NCI-H1417 treated with DMSO at 0.1 percent for 48 hours (cell line): Measurements from ENCODE around the gene PWP2.
"Not testable (repeated sequence)": the region's sequence is repeated elsewhere in the genome, so short reads cannot be mapped to it uniquely, and the experiment has no call there.

ENCODE experiments used
- DNase-seq: peaks from one replicate; lab custom pipeline; 2025; lab: John Stamatoyannopoulos, UW

Gene PWP2

DNA sequence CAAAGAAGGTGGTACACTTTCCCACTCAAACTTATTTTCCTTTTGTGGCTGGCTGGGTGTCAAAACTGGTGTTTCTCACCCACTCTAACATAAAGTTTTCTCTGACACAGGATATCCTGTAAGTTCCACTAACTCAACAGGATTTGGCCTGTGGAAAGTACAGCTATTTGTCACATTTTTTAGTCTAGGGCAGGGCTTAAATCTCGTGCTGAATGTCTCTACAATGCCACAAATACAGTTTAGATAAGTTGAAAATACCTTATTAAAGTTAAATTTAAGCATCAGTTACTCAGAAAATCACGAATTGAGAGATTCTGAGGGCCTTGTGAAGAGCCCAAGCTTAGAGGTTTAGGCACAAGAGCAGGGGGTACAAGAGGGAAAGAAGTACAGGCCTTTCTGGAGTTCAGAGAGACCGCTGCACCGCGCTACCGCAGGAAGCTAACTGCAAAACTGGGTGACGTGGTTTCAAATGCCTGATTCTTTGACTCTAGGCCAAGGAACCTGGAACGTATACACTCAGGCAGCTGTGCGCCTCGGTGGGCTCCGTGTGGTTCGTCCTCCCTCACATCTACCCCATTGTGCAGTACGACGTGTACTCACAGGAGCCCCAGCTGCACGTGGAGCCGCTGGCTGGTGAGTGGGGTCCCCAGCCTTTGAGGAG is 23.4 kb upstream of the PWP2 start:
- DNase-seq, result no peak

DNA sequence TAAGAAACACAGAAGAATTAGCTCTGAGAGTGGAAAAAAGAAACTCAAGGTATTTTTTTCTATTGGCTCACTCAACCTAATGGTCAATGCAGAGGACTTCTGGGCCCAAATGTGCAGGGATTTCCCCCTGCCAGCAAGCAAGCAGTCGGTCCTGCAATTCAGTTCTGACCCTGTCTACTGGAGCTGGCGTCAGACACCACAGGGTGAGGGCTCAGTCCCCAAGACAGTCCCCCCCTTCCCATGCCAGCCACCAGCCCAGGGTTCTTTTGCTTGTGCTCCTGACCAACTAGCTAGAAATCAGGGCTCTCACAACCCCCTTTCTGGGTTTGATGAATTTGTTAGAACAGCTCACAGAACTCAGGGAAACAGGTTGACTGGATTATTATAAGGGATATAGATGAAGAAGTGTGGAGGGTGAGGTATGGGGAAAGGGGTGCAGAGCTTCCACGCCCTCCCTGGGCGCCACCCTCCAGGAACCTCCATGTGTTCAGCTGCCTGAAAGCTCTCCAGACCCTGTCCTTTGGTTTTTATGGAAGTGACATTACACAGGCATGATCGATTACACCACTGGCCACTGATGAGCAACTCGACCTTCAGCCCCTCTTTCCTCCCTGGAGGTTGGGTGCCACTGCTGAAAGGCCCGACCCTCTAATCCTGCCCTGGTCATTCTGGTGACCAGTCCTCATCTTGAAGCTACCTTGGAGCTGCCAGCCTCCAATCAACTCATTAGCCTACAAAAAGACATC is 22.5 kb upstream of the PWP2 start:
- no peak for DNase-seq

- DNase-seq, result no peak
Measured at GRCh38 chr21:44085491-44086321, 21.5 kb upstream of the PWP2 start.

GRCh38 chr21:44086636-44087425 is 20.4 kb upstream of the PWP2 start:
- DNase-seq, result no peak

- no peak for DNase-seq
Measured at GRCh38 chr21:44087426-44088400, 19.5 kb upstream of the PWP2 start.

- DNase-seq, result no peak
Measured at GRCh38 chr21:44088401-44088780, 18.8 kb upstream of the PWP2 start.

DNA sequence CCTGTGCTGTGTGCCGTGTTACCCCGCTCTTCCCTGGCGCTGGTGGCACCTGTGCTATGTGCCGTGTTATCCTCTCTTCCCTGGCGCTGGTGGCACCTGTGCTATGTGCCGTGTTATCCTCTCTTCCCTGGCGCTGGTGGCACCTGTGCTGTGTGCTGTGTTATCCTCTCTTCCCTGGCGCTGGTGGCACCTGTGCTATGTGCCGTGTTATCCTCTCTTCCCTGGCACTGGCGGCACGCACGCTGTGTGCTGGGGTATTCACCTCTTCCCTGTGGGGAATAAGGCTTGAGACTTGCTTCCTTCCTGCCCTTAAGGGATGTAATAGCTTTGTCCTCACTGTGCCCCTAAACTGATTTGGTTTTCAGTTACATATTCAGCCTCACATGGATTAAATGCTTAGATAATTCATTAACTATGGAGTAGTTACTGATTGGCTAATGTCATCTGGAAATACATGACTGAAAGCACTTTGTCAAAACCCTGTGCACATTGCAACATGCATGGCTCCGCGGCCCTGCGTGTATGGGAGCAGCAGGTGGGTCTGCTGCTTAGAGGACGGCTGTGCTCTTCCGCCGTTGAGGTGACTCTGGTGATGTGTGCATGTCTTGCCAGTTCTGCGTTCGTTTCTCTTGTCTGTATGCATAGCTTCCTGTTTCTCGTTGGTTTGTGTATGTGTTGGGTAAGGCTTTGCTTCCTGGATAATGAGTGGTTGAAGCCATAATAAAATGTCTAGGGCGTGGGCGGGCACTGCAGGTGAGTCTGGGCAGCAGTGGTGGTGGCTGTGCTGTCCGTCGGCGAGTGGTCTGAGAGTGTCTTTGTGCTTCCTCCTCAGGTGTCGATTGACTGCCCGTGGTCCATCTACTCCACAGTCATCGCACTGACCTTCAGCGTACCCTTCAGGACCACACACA is 17.9 kb upstream of the PWP2 start:
- no peak for DNase-seq

DNA sequence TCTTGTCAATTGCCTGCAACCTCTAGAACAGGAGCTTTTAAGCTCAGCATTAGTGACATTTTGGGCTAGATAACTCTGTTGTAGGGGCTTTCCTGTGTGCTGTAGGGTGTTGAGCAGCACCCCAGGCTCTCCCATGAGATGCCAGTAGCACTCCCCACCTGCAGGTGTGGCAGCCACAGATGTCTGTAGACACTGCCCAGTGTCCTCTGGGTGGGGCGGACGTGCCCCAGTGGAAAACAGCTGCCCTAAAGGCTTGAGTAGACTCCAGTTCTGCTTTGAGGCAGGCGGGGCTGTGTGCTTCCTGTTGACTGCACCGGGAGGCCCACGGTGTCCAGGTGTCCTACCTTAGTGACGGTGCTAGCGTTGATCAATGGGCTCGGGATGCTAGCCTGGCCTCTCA is 16.9 kb upstream of the PWP2 start:
- no peak for DNase-seq

DNA sequence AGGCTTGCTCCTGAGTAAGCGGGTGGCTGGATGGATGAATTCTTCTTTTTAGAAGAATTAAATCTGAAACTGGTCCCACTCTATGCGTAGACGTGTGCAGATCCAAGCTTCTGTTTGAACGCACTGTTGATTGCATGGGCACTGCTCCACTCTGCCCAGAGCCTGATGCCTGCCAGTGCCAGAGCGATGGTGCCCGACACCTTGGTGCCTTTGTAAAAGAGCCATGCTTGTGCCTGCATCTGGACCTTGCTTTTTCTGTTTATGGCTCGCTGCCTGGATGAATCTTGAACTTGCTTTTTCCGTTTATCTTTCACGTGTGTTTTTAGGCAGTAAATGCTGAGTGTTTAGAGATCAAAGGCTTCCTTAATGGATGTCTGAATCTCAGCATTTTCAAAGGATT is 15.0 kb upstream of the PWP2 start:
- no peak for DNase-seq

DNA sequence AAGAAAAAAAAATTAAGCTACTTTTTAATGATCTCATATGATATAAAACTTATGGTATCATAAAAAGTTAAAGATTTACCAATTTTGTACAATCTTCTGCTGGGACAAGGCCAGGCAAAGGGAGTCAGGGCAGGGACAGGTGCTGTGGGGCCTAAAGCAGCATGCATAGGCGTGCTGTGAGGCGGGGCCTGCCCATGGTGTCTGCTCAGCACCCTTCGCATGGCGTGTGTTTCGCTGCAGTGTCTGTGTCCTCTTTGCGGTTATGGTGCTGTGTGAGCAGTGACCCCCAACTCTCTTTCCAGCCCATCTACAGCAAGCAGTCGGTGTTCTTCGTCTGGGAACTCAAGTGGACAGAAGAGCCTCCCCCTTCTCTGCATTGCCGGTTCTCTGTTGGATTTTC is 13.4 kb upstream of the PWP2 start:
- no peak for DNase-seq

DNA sequence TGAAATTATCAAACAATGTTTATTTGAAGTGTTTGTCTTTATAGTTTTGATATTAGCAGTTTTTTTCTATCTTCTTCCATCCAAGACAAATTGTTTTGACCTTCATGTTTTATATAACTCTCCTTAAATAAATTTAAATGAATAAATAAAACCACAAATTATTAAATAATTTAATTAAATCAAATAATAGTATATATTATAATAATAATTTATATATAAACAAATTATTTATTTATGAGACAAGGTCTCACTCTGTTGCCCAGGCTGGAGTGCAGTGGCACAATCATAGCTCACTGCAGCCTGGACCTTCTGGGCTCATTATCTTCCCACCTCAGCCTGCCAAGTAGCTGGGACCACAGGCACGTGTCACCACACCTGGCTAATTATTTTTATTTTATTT is 12.4 kb upstream of the PWP2 start:
- no peak for DNase-seq

DNA sequence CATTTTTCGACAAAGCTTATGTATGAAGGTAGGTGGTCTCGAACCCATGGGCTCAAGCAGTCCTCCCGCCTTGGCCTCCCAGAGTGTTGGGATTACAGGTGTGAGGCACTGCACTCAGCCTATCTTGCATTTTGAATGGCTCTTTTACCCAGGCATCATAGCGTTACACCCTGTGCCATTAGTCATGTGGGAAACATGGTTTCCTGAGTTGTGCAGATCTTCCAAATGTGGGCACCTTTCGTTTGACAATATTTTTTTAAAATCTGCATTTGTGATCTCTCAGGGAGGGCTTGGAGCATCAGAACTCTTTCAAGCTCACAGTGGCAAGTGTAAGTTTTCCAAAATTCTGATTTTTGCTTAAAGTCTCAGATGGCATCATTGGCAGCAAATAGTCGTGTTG is 8.7 kb upstream of the PWP2 start:
- DNase-seq, result not testable (repeated sequence)

- DNase-seq, result not testable (repeated sequence)
Measured at GRCh38 chr21:44098964-44099363, 8.2 kb upstream of the PWP2 start.

DNA sequence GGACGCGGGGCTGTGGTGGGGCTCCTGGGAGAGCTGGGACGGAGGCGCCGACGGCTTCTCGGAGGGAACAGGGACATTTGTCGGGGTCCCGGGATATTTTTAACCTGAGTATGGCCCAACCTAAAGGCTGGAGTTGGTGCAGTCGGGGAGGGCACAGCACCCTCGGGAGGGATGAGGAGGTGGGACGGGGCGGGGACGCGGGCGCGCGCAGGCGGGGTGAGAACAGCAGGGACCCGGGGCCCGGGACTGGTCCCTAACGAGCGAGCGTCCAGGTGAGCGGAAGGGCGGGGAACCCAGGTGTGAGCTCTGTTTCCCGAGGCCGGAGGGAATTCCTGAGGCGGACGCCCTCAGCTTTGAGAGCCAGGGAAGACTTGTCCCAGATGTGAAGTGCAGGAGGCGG is 390 bp downstream of the PWP2 start:
- not testable (repeated sequence) for DNase-seq

DNA sequence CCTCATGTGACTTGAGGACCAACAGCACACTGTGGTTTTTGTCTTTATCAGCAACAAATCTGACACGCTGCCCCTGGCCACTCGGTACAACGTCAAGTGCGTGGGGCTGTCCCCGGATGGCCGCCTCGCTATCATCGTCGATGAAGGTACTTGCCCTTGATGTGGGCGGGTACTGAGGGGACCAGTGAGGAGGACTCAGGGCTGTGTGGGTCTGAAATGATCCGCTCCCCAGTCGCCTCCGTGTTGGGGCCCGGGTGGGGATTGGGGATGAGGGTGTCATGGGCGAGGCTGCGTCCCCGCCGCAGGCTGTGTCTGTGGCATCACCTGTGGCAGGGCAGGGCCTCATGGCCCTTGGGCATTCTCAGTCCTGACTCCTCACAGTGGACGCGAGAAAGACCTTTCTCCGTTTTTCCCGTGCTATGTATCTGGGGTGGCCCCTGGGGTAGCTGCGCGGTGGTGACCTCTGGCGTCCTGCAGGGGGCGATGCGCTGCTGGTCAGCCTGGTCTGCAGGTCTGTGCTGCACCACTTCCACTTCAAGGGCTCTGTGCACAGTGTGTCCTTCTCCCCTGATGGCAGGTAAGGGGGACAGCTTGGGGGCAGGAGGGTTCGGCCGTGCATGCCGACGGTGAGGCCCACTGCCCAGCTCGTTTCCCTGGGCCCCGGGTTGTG is 6.6 kb downstream of the PWP2 start:
- DNase-seq, result not testable (repeated sequence)

GRCh38 chr21:44122131-44122530 is 14.9 kb downstream of the PWP2 start:
- not testable (repeated sequence) for DNase-seq

GRCh38 chr21:44127827-44128226 is 20.6 kb downstream of the PWP2 start:
- not testable (repeated sequence) for DNase-seq

- DNase-seq, result not testable (repeated sequence)
Measured at GRCh38 chr21:44133715-44134057, 26.5 kb downstream of the PWP2 start.

DNA sequence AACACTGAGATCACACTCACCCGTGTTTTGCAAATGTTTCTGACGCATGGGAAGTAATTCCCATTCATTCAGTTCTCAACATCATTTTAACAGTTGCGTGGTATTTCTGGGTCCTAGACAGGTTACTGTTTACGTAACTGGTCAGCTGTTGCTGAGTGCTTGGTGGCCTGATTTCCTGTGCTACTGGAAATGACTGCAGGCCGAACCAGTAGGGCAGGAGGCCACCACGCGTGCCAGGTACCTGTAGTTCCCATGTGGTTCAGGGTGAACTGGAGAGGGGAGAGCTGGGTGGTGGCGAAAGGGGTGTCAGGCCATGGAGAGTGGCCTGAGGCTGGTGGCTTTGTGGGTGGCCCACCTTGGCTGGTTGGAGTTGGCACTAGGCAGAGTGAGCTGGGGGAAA is 27.5 kb downstream of the PWP2 start:
- DNase-seq, result not testable (repeated sequence)
